Thoracic aorta (tissue), 2 donors: ENCODE results near the gene NARS2. TPM values are rescaled to one million over a fixed set of nuclear protein-coding genes. Genes with fewer than 3 reads are reported as not detected.
A peak's percentile ranks its signal among the peaks of the same experiment; 100 is the strongest.

Experiments
- ATAC-seq: fragments of 150-250 bp; one replicate; pipeline ENCODE4 v1.8.0; 2017; ENCODE audit warnings: low read depth; ENCODE audit not compliant: insufficient number of reproducible peaks, low FRiP score
- DNase-seq: peaks from one replicate; pipeline ENCODE4 v3.0.0-alpha.2; 2020; ENCODE audit warnings: low spot score
- H3K27ac ChIP-seq, 2 donors: fragments of 200-600 bp; sonication (generic); 1 replicate in 1 of 2; 2 replicates in 1 of 2; pipeline ENCODE4 v1.5.1; 2016; ENCODE audit warnings: mild to moderate bottlenecking in 2 of 2, moderate library complexity in 2 of 2
- H3K27me3 ChIP-seq: fragments of 200-600 bp; sonication (generic); replicated peaks from 2 replicates; pipeline ENCODE4 v1.6.0; 2016; ENCODE audit warnings: mild to moderate bottlenecking; ENCODE audit not compliant: insufficient read depth
- H3K36me3 ChIP-seq: fragments of 200-600 bp; sonication (generic); one replicate; pipeline ENCODE4 v1.5.1; 2016
- H3K4me1 ChIP-seq, 2 donors: fragments of 200-600 bp; sonication (generic); 1 replicate in 1 of 2; 2 replicates in 1 of 2; pipeline versions ENCODE4 v1.5.1 to v1.6.0; 2016; ENCODE audit warnings: low read depth in 2 of 2, mild to moderate bottlenecking in 1 of 2; ENCODE audit not compliant: control insufficient read depth in 1 of 2
- H3K4me3 ChIP-seq: fragments of 200-600 bp; sonication (generic); 2 replicates; pipeline ENCODE4 v1.5.1; 2016; ENCODE audit warnings: mild to moderate bottlenecking
- H3K9me3 ChIP-seq: fragments of 200-600 bp; sonication (generic); 2 replicates; pipeline ENCODE4 v1.5.1; 2016
- CTCF ChIP-seq: fragments of 200-600 bp; sonication (generic); IDR thresholded peaks from one replicate; pipeline ENCODE4 v1.5.1; 2019; ENCODE audit warnings: antibody characterized with exemption
- total RNA-seq, 2 donors: library from RNA; depleted of rRNA; stranded (reverse); fragments of >200 nt; gene quantifications; one replicate each; pipeline versions ENCODE4 v1.1.0 to v1.2.3, GENCODE V29; 2016

Gene NARS2
- total RNA-seq, 2 donors from 2014 or later: 5.6 to 9.2 TPM

GRCh38 chr11:78418584-78419211, 156.0 kb downstream of the NARS2 start:
- H3K27me3 ChIP-seq: no peaks in the 10 kb centered on the region
- no peaks in the 10 kb centered on the region for H3K36me3 ChIP-seq
- H3K4me1 ChIP-seq: peaks cover 13 to 53% of the 10 kb centered on the region in 2 donors
- peak overlapping the region; percentile 92 for H3K4me3 ChIP-seq
- H3K27ac ChIP-seq: peak overlapping the region; percentile 90
- ATAC-seq: no peak
- H3K9me3 ChIP-seq: no peaks in the 10 kb centered on the region
- no peak for TF ChIP-seq CTCF
- no peak for DNase-seq

GRCh38 chr11:78417888-78418583, 156.6 kb downstream of the NARS2 start:
- Histone ChIP-seq H3K4me3 (peak overlapping the region; percentile 92), H3K4me1 (peaks cover 13 to 54% of the 10 kb centered on the region in 2 donors), H3K9me3 (no peaks in the 10 kb centered on the region), H3K27ac (peak overlapping the region; percentile 90), H3K36me3 (no peaks in the 10 kb centered on the region), H3K27me3 (no peaks in the 10 kb centered on the region)
- TF ChIP-seq CTCF: no peak
- no peak for ATAC-seq
- no peak for DNase-seq

- Histone ChIP-seq H3K27me3 (no peaks in the 10 kb centered on the region), H3K4me3 (peak within 1 kb of the TSS; percentile 92), H3K36me3 (no peaks in the 10 kb centered on the region), H3K4me1 (peaks cover 13 to 54% of the 10 kb centered on the region in 2 donors), H3K27ac (peak within 1 kb of the TSS; percentile 97 to 99), H3K9me3 (no peaks in the 10 kb centered on the region)
- no peak for TF ChIP-seq CTCF
- DNase-seq (no peak), ATAC-seq (peak; percentile 63)
Observed at GRCh38 chr11:78417175-78417887, 157.3 kb downstream of the NARS2 start, which contains the start of gene GAB2. TSS of gene GAB2 (minus strand) at chr11:78417820. CDS start at chr11:78417720, 100 bp downstream.

GRCh38 chr11:78416285-78417174, 158.1 kb downstream of the NARS2 start:
- ATAC-seq: peak; percentile 56
- peak overlapping the region; percentile 85 for H3K4me3 ChIP-seq
- H3K27ac ChIP-seq: peak overlapping the region; percentile 97 to 99
- peak; percentile 81 for DNase-seq
- no peak for TF ChIP-seq CTCF
- no peaks in the 10 kb centered on the region for H3K36me3 ChIP-seq
- H3K27me3 ChIP-seq: no peaks in the 10 kb centered on the region
- no peaks in the 10 kb centered on the region for H3K9me3 ChIP-seq
- peaks cover 13 to 54% of the 10 kb centered on the region in 2 donors for H3K4me1 ChIP-seq
